ENCODE results near the gene RBM18.

DNA sequence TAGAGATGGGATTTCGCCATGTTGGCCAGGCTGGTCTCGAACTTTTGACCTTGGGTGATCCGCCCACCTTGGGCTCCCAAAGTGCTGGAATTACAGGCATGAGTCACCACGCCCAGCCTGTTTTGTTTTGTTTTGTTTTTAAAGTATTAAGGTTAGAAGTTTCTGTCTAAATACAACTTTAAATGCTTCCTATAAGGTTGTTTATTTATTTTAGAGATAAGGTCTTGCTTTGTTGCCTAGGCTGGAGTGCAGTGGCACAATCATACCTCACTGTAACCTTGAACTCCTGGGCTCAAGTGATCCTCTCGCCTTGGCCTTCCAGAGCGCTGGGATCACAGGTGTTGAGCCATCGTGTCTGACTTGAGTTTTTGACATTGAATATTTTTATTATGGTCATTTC lies 11.5 kb upstream of the RBM18 start:
- TF ChIP-seq, protein P1, sequence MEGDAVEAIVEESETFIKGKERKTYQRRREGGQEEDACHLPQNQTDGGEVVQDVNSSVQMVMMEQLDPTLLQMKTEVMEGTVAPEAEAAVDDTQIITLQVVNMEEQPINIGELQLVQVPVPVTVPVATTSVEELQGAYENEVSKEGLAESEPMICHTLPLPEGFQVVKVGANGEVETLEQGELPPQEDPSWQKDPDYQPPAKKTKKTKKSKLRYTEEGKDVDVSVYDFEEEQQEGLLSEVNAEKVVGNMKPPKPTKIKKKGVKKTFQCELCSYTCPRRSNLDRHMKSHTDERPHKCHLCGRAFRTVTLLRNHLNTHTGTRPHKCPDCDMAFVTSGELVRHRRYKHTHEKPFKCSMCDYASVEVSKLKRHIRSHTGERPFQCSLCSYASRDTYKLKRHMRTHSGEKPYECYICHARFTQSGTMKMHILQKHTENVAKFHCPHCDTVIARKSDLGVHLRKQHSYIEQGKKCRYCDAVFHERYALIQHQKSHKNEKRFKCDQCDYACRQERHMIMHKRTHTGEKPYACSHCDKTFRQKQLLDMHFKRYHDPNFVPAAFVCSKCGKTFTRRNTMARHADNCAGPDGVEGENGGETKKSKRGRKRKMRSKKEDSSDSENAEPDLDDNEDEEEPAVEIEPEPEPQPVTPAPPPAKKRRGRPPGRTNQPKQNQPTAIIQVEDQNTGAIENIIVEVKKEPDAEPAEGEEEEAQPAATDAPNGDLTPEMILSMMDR (IDR thresholded peaks at IDR 0.05), result no peak
- TF ChIP-seq POLR2A (IDR thresholded peaks at IDR 0.05), result no peak

Measured in uterus (tissue), 2 donors.